ENCODE data around the gene RMRP. TPM values are rescaled to one million over a fixed set of nuclear protein-coding genes. Genes with fewer than 3 reads are reported as not detected.

The RMRP gene
- 20,234 to 21,305 TPM (median 21,148 TPM) in 3 replicates for total RNA-seq

DNA sequence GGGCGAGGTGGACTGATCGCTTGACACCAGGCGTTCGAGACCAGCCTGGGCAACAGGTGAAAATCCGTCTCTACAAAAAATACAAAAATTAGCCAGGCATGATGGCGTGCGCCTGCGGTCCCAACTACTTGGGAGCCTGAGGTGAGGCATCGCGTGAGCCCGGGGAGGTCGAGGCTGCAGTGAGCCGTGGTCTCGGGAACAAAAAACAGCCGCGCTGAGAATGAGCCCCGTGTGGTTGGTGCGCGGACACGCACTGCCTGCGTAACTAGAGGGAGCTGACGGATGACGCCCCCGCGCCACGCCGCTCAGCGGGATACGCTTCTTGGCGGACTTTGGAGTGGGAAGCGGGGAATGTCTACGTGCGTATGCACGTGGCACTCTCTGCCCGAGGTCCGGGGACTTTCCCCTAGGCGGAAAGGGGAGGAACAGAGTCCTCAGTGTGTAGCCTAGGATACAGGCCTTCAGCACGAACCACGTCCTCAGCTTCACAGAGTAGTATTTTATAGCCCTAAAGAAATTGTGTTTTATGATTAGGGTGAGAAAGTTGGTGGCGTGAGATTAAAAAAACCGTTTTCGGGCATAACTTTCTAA lies at the start of gene RMRP:
Gene RMRP, minus strand, starts transcription at position 474 of the 591 bp plus-strand sequence.
- Mint-ChIP-seq H3K27ac (peak within 1 kb of the TSS; percentile 100), H3K27me3 (ENCODE audit: low read depth) (peaks cover 3% of the 10 kb centered on the region), H3K4me3 (peak within 1 kb of the TSS; percentile 76), H3K36me3 (peaks cover 3% of the 10 kb centered on the region), H3K4me1 (peaks cover 26% of the 10 kb centered on the region), H3K9me3 (no peaks in the 10 kb centered on the region)
- TF ChIP-seq, protein P1, sequence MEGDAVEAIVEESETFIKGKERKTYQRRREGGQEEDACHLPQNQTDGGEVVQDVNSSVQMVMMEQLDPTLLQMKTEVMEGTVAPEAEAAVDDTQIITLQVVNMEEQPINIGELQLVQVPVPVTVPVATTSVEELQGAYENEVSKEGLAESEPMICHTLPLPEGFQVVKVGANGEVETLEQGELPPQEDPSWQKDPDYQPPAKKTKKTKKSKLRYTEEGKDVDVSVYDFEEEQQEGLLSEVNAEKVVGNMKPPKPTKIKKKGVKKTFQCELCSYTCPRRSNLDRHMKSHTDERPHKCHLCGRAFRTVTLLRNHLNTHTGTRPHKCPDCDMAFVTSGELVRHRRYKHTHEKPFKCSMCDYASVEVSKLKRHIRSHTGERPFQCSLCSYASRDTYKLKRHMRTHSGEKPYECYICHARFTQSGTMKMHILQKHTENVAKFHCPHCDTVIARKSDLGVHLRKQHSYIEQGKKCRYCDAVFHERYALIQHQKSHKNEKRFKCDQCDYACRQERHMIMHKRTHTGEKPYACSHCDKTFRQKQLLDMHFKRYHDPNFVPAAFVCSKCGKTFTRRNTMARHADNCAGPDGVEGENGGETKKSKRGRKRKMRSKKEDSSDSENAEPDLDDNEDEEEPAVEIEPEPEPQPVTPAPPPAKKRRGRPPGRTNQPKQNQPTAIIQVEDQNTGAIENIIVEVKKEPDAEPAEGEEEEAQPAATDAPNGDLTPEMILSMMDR (IDR thresholded peaks at IDR 0.05; ENCODE audit: unreplicated experiment) = no peak
- DNase-seq (ENCODE audit: low spot score in 2 of 2, unreplicated experiment in 2 of 2) = peak; percentile 89 to 95

DNA sequence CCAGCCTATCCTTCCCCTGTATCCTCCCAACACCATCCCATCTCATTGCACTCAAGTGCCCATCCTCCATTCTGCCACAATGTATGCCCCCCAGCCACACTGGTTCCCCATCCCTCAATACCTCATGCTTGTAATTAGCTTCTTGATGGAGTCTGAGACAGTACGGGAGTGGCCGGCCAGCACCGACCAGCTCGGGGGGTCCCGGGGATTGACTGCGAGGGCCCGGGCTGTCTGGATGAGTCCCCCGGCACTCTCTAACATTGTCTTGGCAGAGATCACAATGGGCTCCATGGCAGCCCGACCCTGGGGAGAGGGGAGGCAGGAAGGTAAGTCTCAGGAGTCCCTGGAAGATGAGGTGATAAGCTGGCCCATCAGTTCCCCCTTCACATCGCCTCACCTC lies 49.1 kb upstream of the RMRP start:
- Mint-ChIP-seq H3K4me1 (no peaks in the 10 kb centered on the region), H3K27ac (no peak overlapping the region), H3K27me3 (ENCODE audit: low read depth) (no peaks in the 10 kb centered on the region), H3K9me3 (no peaks in the 10 kb centered on the region), H3K4me3 (no peak overlapping the region), H3K36me3 (peaks cover 66% of the 10 kb centered on the region)
- TF ChIP-seq, protein P1 (IDR thresholded peaks at IDR 0.05; ENCODE audit: unreplicated experiment) = no peak
- DNase-seq (ENCODE audit: low spot score in 2 of 2, unreplicated experiment in 2 of 2) = no peak

DNA sequence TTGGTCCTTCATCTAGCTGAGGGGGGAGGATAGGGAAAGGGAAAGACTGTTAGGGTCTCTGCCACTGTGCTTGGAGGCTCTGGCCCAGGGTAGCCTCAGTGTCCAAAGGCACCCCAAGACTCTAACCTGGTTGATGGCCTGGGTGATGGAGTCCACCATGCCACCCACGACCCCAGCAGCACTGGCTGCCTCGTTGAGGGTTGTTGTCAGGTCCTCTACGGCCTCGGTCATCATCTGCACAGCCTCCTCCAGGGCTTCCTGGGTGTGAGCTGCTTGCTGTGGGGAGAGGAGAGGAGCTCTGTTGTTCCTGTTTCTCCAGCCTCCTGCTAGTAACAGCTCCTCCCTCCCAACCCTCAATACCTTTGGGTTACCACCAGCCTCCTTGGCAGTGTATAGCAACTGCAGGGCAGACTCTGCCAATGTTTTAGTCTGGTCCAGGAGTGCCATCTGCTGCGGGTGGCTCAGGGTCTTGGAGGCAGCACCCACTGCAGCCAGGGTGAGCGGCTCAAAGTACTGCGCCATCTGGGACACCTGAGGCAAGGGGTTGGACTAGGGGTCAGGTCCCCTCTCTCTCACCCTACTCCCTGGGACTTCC lies 48.1 kb upstream of the RMRP start:
- TF ChIP-seq, protein P1 (IDR thresholded peaks at IDR 0.05; ENCODE audit: unreplicated experiment) = no peak
- no peak for DNase-seq (ENCODE audit: low spot score in 2 of 2, unreplicated experiment in 2 of 2)
- peaks cover 59% of the 10 kb centered on the region for H3K36me3 Mint-ChIP-seq
- no peaks in the 10 kb centered on the region for H3K9me3 Mint-ChIP-seq
- no peak overlapping the region for H3K4me3 Mint-ChIP-seq
- no peak overlapping the region for H3K27ac Mint-ChIP-seq
- no peaks in the 10 kb centered on the region for H3K27me3 Mint-ChIP-seq (ENCODE audit: low read depth)
- no peaks in the 10 kb centered on the region for H3K4me1 Mint-ChIP-seq

DNA sequence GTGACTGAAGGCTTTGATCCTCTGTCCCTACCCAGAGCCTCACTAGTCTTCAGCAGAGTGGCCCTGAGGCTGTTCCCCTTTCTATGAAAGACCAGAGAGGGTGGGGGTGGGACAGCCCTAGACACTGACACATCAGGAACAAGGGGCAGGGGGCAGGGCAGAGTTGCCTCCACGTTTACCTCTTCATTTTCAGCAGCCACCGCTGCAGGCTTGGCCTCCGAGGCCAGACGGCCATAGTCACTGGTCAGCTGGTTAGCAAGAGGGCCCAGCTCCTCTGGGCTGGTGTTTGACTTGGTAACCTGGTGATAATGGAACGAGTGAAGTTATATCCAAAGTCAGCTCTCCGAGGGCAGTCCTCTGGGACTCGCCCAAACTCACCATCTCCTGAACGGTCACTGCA lies 47.6 kb upstream of the RMRP start:
- no peaks in the 10 kb centered on the region for H3K27me3 Mint-ChIP-seq (ENCODE audit: low read depth)
- no peak overlapping the region for H3K27ac Mint-ChIP-seq
- H3K36me3 Mint-ChIP-seq = peaks cover 54% of the 10 kb centered on the region
- H3K4me3 Mint-ChIP-seq = no peak overlapping the region
- no peaks in the 10 kb centered on the region for H3K9me3 Mint-ChIP-seq
- no peak for DNase-seq (ENCODE audit: low spot score in 2 of 2, unreplicated experiment in 2 of 2)
- H3K4me1 Mint-ChIP-seq = no peaks in the 10 kb centered on the region
- TF ChIP-seq, protein P1 (IDR thresholded peaks at IDR 0.05; ENCODE audit: unreplicated experiment) = no peak

DNA sequence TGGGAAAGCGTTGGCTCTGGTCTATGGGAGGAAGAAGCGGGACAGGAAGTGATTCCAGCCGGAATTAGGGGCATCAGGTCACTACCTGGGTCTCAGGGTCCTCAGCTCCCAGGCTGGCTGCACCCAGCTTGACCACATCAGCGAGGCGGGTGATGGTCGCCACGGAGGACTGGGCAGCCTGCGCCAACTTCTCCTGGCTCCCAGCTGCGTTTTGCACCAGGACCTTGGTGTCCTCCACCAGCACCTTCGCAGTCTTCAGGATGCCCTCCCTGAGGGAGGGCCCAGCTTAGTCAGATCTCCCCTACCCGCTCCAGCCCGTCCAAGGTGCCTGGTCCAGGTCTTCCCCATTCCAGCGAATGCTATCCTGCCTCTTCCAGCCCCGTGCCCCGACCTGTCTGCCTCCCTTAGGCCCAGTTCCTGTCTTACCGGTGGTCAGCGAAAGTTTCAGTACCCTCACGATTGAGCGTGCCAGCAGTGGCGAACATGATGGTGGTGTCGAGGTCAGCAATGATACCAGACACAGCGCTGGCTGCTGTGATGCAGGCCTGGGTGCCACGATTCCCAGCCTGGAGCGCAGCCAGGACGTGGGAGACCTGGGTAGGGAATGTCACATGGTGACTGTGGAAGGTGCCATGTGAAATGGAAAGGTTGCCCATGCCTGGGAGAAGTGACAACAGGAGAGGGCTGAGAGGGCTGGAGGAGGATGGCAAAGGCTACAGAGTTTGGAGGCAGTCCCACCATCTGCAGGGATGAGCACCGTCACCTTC lies 46.3 kb upstream of the RMRP start:
- Mint-ChIP-seq H3K4me1 (no peaks in the 10 kb centered on the region), H3K27me3 (ENCODE audit: low read depth) (no peaks in the 10 kb centered on the region), H3K27ac (no peak overlapping the region), H3K36me3 (peaks cover 48% of the 10 kb centered on the region), H3K9me3 (no peaks in the 10 kb centered on the region), H3K4me3 (no peak overlapping the region)
- no peak for DNase-seq (ENCODE audit: low spot score in 2 of 2, unreplicated experiment in 2 of 2)
- TF ChIP-seq, protein P1 (IDR thresholded peaks at IDR 0.05; ENCODE audit: unreplicated experiment) = no peak

All from mesothelial cell of epicardium (in vitro differentiated cells).